Uterus (tissue), 4 donors: Measurements from ENCODE around the gene CCNC. TPM values are rescaled to one million over a fixed set of nuclear protein-coding genes. Genes with fewer than 3 reads are reported as not detected.

Experiments
- DNase-seq, 2 donors: peaks; one replicate each; pipeline ENCODE4 v3.0.0-alpha.2; 2019 to 2020
- H3K27ac ChIP-seq, 2 donors: fragments of 200-600 bp; sonication (generic); 1 replicate in 1 of 2; 2 replicates in 1 of 2; pipeline ENCODE4 v1.5.1; 2016 to 2018
- H3K27me3 ChIP-seq, 2 donors: fragments of 200-600 bp; sonication (generic); one replicate each; pipeline ENCODE4 v1.5.1; 2018 to 2019; ENCODE audit warnings: control low read depth in 1 of 2
- H3K36me3 ChIP-seq, 2 donors: fragments of 200-600 bp; sonication (generic); one replicate each; pipeline ENCODE4 v1.5.1; 2019; ENCODE audit warnings: control low read depth in 1 of 2
- H3K4me1 ChIP-seq, 2 donors: fragments of 200-600 bp; sonication (generic); one replicate each; pipeline ENCODE4 v1.5.1; 2018 to 2019; ENCODE audit warnings: control low read depth in 1 of 2
- H3K4me3 ChIP-seq, 2 donors: fragments of 200-600 bp; sonication (generic); 1 replicate in 1 of 2; 2 replicates in 1 of 2; pipeline ENCODE4 v1.5.1; 2018 to 2019; ENCODE audit warnings: mild to moderate bottlenecking in 1 of 2
- H3K9me3 ChIP-seq, 2 donors: fragments of 200-600 bp; sonication (generic); one replicate each; pipeline ENCODE4 v1.5.1; 2019; ENCODE audit warnings: control low read depth in 1 of 2
- CTCF ChIP-seq, 4 experiments: fragments of 200-600 bp in 2 of 4; fragments of 450-650 bp in 2 of 4; sonication (generic) in 2 of 4; IDR thresholded peaks; one replicate each; pipeline ENCODE4 v1.5.1; 2016 to 2019; ENCODE audit warnings: antibody characterized with exemption in 4 of 4, mild to moderate bottlenecking in 2 of 4, moderate library complexity in 1 of 4
- POLR2A ChIP-seq, 2 donors: fragments of 450-650 bp; IDR thresholded peaks; one replicate each; pipeline ENCODE4 v1.6.1; 2016; ENCODE audit warnings: antibody characterized with exemption in 2 of 2, mild to moderate bottlenecking in 1 of 2, moderate library complexity in 1 of 2
- intact Hi-C: fragments of 100-400 bp; cut with DNase I; formaldehyde crosslinking; loops from one replicate; pipeline ENCODE4 v1.15.1; 2023; ENCODE audit warnings: low total_unique reads
- total RNA-seq, 4 donors: library from RNA; depleted of rRNA in 3 of 4; stranded (reverse); fragments of >200 nt in 3 of 4; gene quantifications; one replicate each; pipeline versions ENCODE4 v1.1.0 to v1.2.4, GENCODE V29; 2014 to 2023
- donor health status: DM: yes; HTN: yes; CAD: no.

Gene CCNC
- total RNA-seq, 4 donors from 2014 or later, result 48.4 to 97.0 (median 54.8) TPM

- H3K27me3 ChIP-seq, result peaks cover 33 to 91% of the 10 kb centered on the region in 2 donors
- no peaks in the 10 kb centered on the region for H3K36me3 ChIP-seq
- no peak for TF ChIP-seq POLR2A (IDR thresholded peaks at IDR 0.05)
- TF ChIP-seq CTCF (IDR thresholded peaks at IDR 0.05), result peak in 3 of 4 experiments; percentile 17 to 42 (median 24)
- H3K9me3 ChIP-seq, result no peaks in the 10 kb centered on the region
- H3K27ac ChIP-seq, result no peak overlapping the region
- intact Hi-C loops, result no loop called here
- peaks cover 0 to 19% of the 10 kb centered on the region in 2 donors for H3K4me1 ChIP-seq
- peak overlapping the region in 1 of 2 donors; percentile 42 for H3K4me3 ChIP-seq
- no peak for DNase-seq
Measured at GRCh38 chr6:99613409-99613704, 44.9 kb upstream of the CCNC start.

GRCh38 chr6:99612551-99613408 lies 44.3 kb upstream of the CCNC start:
- H3K36me3 ChIP-seq, result no peaks in the 10 kb centered on the region
- DNase-seq, result no peak
- H3K27ac ChIP-seq, result no peak overlapping the region
- H3K9me3 ChIP-seq, result no peaks in the 10 kb centered on the region
- intact Hi-C loops, result no loop called here
- TF ChIP-seq POLR2A (IDR thresholded peaks at IDR 0.05) (no peak), CTCF (IDR thresholded peaks at IDR 0.05) (no peak)
- peak overlapping the region in 1 of 2 donors; percentile 42 for H3K4me3 ChIP-seq
- H3K4me1 ChIP-seq, result peaks cover 0 to 23% of the 10 kb centered on the region in 2 donors
- H3K27me3 ChIP-seq, result peaks cover 33 to 91% of the 10 kb centered on the region in 2 donors

GRCh38 chr6:99611148-99611547 lies 42.7 kb upstream of the CCNC start:
- Histone ChIP-seq H3K27me3 (peaks cover 33 to 92% of the 10 kb centered on the region in 2 donors), H3K4me1 (peaks cover 0 to 25% of the 10 kb centered on the region in 2 donors), H3K4me3 (no peak overlapping the region), H3K36me3 (no peaks in the 10 kb centered on the region), H3K27ac (no peak overlapping the region), H3K9me3 (no peaks in the 10 kb centered on the region)
- DNase-seq, result no peak
- intact Hi-C loops, result no loop called here
- TF ChIP-seq CTCF (IDR thresholded peaks at IDR 0.05) (no peak), POLR2A (IDR thresholded peaks at IDR 0.05) (no peak)

GRCh38 chr6:99609905-99610489 lies 41.5 kb upstream of the CCNC start:
- TF ChIP-seq POLR2A (IDR thresholded peaks at IDR 0.05) (no peak), CTCF (IDR thresholded peaks at IDR 0.05) (no peak)
- no peaks in the 10 kb centered on the region for H3K36me3 ChIP-seq
- H3K4me1 ChIP-seq, result peaks cover 0 to 25% of the 10 kb centered on the region in 2 donors
- no peak overlapping the region for H3K27ac ChIP-seq
- H3K9me3 ChIP-seq, result no peaks in the 10 kb centered on the region
- peaks cover 34 to 92% of the 10 kb centered on the region in 2 donors for H3K27me3 ChIP-seq
- DNase-seq, result no peak
- intact Hi-C loops, result no loop called here
- H3K4me3 ChIP-seq, result no peak overlapping the region

- no peaks in the 10 kb centered on the region for H3K36me3 ChIP-seq
- intact Hi-C loops, result no loop called here
- H3K4me1 ChIP-seq, result peaks cover 0 to 18% of the 10 kb centered on the region in 2 donors
- DNase-seq, result no peak
- no peak overlapping the region for H3K4me3 ChIP-seq
- TF ChIP-seq CTCF (IDR thresholded peaks at IDR 0.05) (no peak), POLR2A (IDR thresholded peaks at IDR 0.05) (no peak)
- no peaks in the 10 kb centered on the region for H3K9me3 ChIP-seq
- H3K27me3 ChIP-seq, result peaks cover 31 to 92% of the 10 kb centered on the region in 2 donors
- H3K27ac ChIP-seq, result no peak overlapping the region
Measured at GRCh38 chr6:99608886-99609482, 40.5 kb upstream of the CCNC start.
